HepG2 (cell line): ENCODE data around the gene BTRC. TPM values are rescaled to one million over a fixed set of nuclear protein-coding genes. Genes with fewer than 3 reads are reported as not detected.

Source experiments
- ATAC-seq: fragments of 200-7000 bp; cut with Tn5 transposase; 3 replicates; pipeline ENCODE4 v1.9.1; 2020; ENCODE audit warnings: mild to moderate bottlenecking, moderate library complexity
- BruUV-seq: library from RNA; stranded (reverse); fragments of 400-500 nt; replicated peaks from 2 replicates; lab custom pipeline; 2021; lab: Mats Ljungman, UMichigan
- CTCF ChIA-PET: fragments of 300-600 bp; formaldehyde crosslinking; extraction: SDS; loops from one replicate; lab custom pipeline; 2021; ENCODE audit warnings: low total read pairs, inconsistent platforms, low intra/inter-chr PET ratio; lab: Yijun Ruan, JAX
- POLR2A ChIA-PET: fragments of 350-600 bp; sonication (Branson Sonifier 250); formaldehyde crosslinking; loops from one replicate; lab custom pipeline; 2020; ENCODE audit warnings: antibody characterized with exemption, inconsistent platforms; lab: Yijun Ruan, JAX
- DNase-seq: peaks from one replicate; pipeline ENCODE4 v3.0.0-alpha.2; 2015; ENCODE audit warnings: low spot score
- FAIRE-seq: peaks from 3 replicates; lab custom pipeline; 2011; peaks lifted over from hg19 to GRCh38; lab: Jason Lieb, UNC
- H2AFZ ChIP-seq: one replicate; pipeline ENCODE4 v1.6.1; 2011; ENCODE audit warnings: low read length, inconsistent platforms
- H3K27ac ChIP-seq: fragments of 300-600 bp; 3 replicates; pipeline ENCODE4 v1.8.0; 2011; ENCODE audit warnings: mixed run types, mild to moderate bottlenecking, mixed read lengths, low read length, inconsistent platforms; ENCODE audit not compliant: insufficient read depth; ENCODE audit errors: extremely low read length
- H3K27me3 ChIP-seq, 2 experiments: fragments of 200-600 bp in 1 of 2; 2 replicates in 1 of 2; 3 replicates in 1 of 2; pipeline versions ENCODE4 v1.6.0 to v1.8.0; 2011; ENCODE audit warnings: low read length in 2 of 2, mild to moderate bottlenecking in 2 of 2, moderate library complexity in 2 of 2, inconsistent platforms in 1 of 2; ENCODE audit not compliant: insufficient read depth in 2 of 2, control insufficient read depth in 1 of 2
- H3K36me3 ChIP-seq, 2 experiments: fragments of 200-600 bp in 1 of 2; replicated peaks in 1 of 2; 2 replicates in 1 of 2; 3 replicates in 1 of 2; pipeline versions ENCODE4 v1.5.1 to v1.8.0; 2011; ENCODE audit warnings: low read length in 2 of 2, inconsistent platforms in 1 of 2; ENCODE audit not compliant: insufficient read depth in 2 of 2, control insufficient read depth in 1 of 2
- H3K4me1 ChIP-seq: 2 replicates; pipeline ENCODE4 v1.5.1; 2012; ENCODE audit warnings: low read length, inconsistent platforms; ENCODE audit not compliant: insufficient read depth
- H3K4me2 ChIP-seq: 2 replicates; pipeline ENCODE4 v1.6.0; 2011; ENCODE audit warnings: low read depth, low read length, inconsistent platforms
- H3K4me3 ChIP-seq, 3 experiments: fragments of 200-600 bp in 1 of 3; sonication (generic), shearing (Covaris generic) in 1 of 3; replicated peaks in 1 of 3; 2 replicates each; pipeline ENCODE4 v1.5.1; 2011 to 2016; ENCODE audit warnings: low read length in 3 of 3, inconsistent platforms in 2 of 3, low read depth in 2 of 3, mild to moderate bottlenecking in 2 of 3, control low read depth in 1 of 3, mixed read lengths in 1 of 3; ENCODE audit not compliant: insufficient read depth in 1 of 3
- H3K79me2 ChIP-seq: one replicate; pipeline ENCODE4 v1.6.1; 2011; ENCODE audit warnings: low read length, inconsistent platforms; ENCODE audit not compliant: insufficient read depth
- H3K9ac ChIP-seq: 2 replicates; pipeline ENCODE4 v1.6.0; 2011; ENCODE audit warnings: mild to moderate bottlenecking, low read depth, low read length, inconsistent platforms; ENCODE audit not compliant: insufficient read depth
- H3K9me3 ChIP-seq: 2 replicates; pipeline ENCODE4 v1.5.1; 2012; ENCODE audit warnings: mild to moderate bottlenecking, low read length
- H4K20me1 ChIP-seq: 2 replicates; pipeline ENCODE4 v1.6.0; 2011; ENCODE audit warnings: inconsistent platforms, mild to moderate bottlenecking, low read length, moderate library complexity; ENCODE audit not compliant: insufficient read depth
- BRD4 ChIP-seq: sonication (generic); formaldehyde crosslinking; IDR thresholded peaks from 2 replicates; pipeline ENCODE4 v1.4.0; 2020; ENCODE audit warnings: missing genetic modification reagents
- ERF ChIP-seq: IDR thresholded peaks from 2 replicates; pipeline ENCODE4 v1.6.1; 2018; ENCODE audit warnings: missing biosample characterization, missing genetic modification reagents
- FOXC1 ChIP-seq: sonication (generic); formaldehyde crosslinking; IDR thresholded peaks from 2 replicates; pipeline ENCODE4 v1.8.0; 2022; ENCODE audit warnings: mild to moderate bottlenecking, missing genetic modification reagents, borderline replicate concordance
- GTF2F1 ChIP-seq: fragments of 150-350 bp; IDR thresholded peaks from 2 replicates; pipeline ENCODE4 v1.6.1; 2014; ENCODE audit warnings: low read length
- IKZF1 ChIP-seq: fragments of 450-650 bp; IDR thresholded peaks from 2 replicates; pipeline ENCODE4 v1.7.1; 2016
- MBD4 ChIP-seq: IDR thresholded peaks from 2 replicates; pipeline ENCODE4 v1.6.1; 2012; ENCODE audit warnings: low read length, inconsistent platforms, borderline replicate concordance
- MXD3 ChIP-seq: IDR thresholded peaks from 2 replicates; pipeline ENCODE4 v1.6.1; 2016; ENCODE audit warnings: mild to moderate bottlenecking, missing biosample characterization, missing genetic modification reagents
- NCOR1 ChIP-seq: fragments of 200-600 bp; sonication (generic); IDR thresholded peaks from 2 replicates; pipeline ENCODE4 v1.7.0; 2017; ENCODE audit warnings: antibody characterized with exemption, low read length, borderline replicate concordance
- NFYB ChIP-seq: sonication (generic); formaldehyde crosslinking; IDR thresholded peaks from 2 replicates; pipeline ENCODE4 v1.4.0; 2020; ENCODE audit warnings: missing genetic modification reagents
- PHF8 ChIP-seq: sonication (generic); formaldehyde crosslinking; IDR thresholded peaks from 2 replicates; pipeline ENCODE4 v1.5.0; 2020; ENCODE audit warnings: missing genetic modification reagents
- SSRP1 ChIP-seq: IDR thresholded peaks from 2 replicates; pipeline ENCODE4 v1.6.1; 2016; ENCODE audit warnings: control low read depth
- TARDBP ChIP-seq: sonication (generic); formaldehyde crosslinking; IDR thresholded peaks from 2 replicates; pipeline ENCODE4 v1.8.0; 2022; ENCODE audit warnings: mild to moderate bottlenecking, missing genetic modification reagents
- ZBTB34 ChIP-seq: sonication (generic); formaldehyde crosslinking; IDR thresholded peaks from 2 replicates; pipeline ENCODE4 v1.8.0; 2022; ENCODE audit warnings: mild to moderate bottlenecking, missing genetic modification reagents
- ZNF138 ChIP-seq: sonication (generic); formaldehyde crosslinking; IDR thresholded peaks from 2 replicates; pipeline ENCODE4 v1.5.0; 2020; ENCODE audit warnings: mild to moderate bottlenecking, low read depth, missing genetic modification reagents
- ZNF296 ChIP-seq: sonication (generic); formaldehyde crosslinking; conservative IDR thresholded peaks from 2 replicates; pipeline ENCODE4 v1.5.0; 2020; ENCODE audit warnings: mild to moderate bottlenecking, missing genetic modification reagents
- ZNF431 ChIP-seq: sonication (generic); formaldehyde crosslinking; IDR thresholded peaks from 2 replicates; pipeline ENCODE4 v1.9.0; 2022; ENCODE audit warnings: missing genetic modification reagents, low read depth, mild to moderate bottlenecking, borderline replicate concordance
- ZNF501 ChIP-seq: sonication (generic); formaldehyde crosslinking; IDR thresholded peaks from 2 replicates; pipeline ENCODE4 v1.5.1; 2020; ENCODE audit warnings: mild to moderate bottlenecking, moderate library complexity, missing genetic modification reagents
- ZNF770 ChIP-seq: sonication (generic); formaldehyde crosslinking; IDR thresholded peaks from 2 replicates; pipeline ENCODE4 v1.5.0; 2020; ENCODE audit warnings: mild to moderate bottlenecking, missing genetic modification reagents
- WGBS: methylation state at CpG from one replicate; pipeline ENCODE4 v1.1.6; 2017; ENCODE audit warnings: low lambda C conversion rate; 5-methylcytosine and 5-hydroxymethylcytosine counted together
- in situ Hi-C: cut with HindIII; loops from 2 replicates; pipeline ENCODE4 v1.10.0; 2017; ENCODE audit warnings: low pct_unique_long_range_greater_than_20kb; ENCODE audit not compliant: extremely low pct_ligation_motif_present
- intact Hi-C: fragments of 100-400 bp; cut with micrococcal nuclease; formaldehyde crosslinking; loops from one replicate; pipeline ENCODE4 v1.10.0; 2022; ENCODE audit not compliant: unreplicated experiment
- polyA plus RNA-seq, 8 experiments: library from polyadenylated mRNA; depleted of rRNA in 3 of 8; stranded (reverse) in 7 of 8; unstranded in 1 of 8; fragments of >200 nt; fragmentation: Illumina TruSeq in 4 of 8; extraction: Trizol in 4 of 8; gene quantifications; 2 replicates each; pipeline versions ENCODE4 v1.2.1 to v1.2.3, GENCODE V29; 2011 to 2016; ENCODE audit warnings: low read depth in 4 of 8, missing spikeins in 1 of 8, mixed read lengths in 1 of 8; ENCODE audit not compliant: insufficient read depth in 1 of 8
- total RNA-seq, 5 experiments: library from RNA; depleted of rRNA; stranded (reverse); fragments of >200 nt; fragmentation: Illumina TruSeq; extraction: Trizol; gene quantifications; 2 replicates each; pipeline ENCODE4 v1.2.3, GENCODE V29; 2016; ENCODE audit warnings: low read depth in 1 of 5

BTRC gene
- total and polyA plus RNA-seq, 2 of the 13 experiments (the other 11 are each of a cell fraction or from before 2014, with no cell fraction given): 12.0 to 14.4 TPM

DNA sequence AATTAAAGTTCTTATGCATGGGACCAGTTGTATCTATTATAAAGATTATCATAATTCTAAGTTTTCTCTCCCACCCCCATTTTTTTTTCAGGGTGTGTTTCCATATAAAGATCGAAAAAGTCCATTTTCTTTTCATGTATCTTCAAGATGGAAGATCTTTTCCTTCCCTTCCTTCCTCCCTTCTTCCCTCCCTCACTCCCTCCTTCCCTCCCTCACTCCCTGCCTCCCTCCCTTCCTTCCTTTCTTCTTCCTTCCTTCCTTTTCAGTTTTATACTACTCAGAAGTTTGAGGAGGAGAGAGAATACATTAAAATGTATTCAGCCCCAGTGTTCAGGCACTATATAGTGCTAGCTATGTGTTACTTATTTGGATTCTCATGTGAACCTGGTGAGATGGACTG is 136.1 kb downstream of the BTRC start (continued):
- TF ChIP-seq ZNF770: no peak

DNA sequence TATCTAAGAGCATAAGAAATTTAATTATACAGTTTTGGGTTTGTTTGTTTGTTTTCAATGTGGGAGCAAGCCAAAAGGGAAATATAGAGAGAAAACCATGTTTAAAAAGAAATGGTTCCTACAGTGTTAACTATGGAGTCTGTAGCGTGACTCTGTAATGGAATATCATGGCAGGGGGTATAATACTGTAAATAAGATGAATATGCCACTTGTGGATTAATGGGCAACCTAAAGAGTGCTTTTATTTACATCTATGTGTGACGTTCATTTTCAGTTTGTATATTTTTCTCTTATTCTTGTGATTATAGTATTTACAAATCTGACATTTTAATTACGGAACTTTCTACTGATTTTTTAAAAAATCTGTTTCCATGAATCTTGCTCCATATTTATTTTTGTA is 138.2 kb downstream of the BTRC start:
- peak overlapping the region; percentile 87 for H3K27ac ChIP-seq
- no peaks in the 10 kb centered on the region for H3K27me3 ChIP-seq
- no peaks in the 10 kb centered on the region for H3K9me3 ChIP-seq
- ChIA-PET POLR2A (no interaction called here), CTCF (no interaction called here)
- no peak for TF ChIP-seq ZNF501
- TF ChIP-seq ERF: no peak
- no peak for TF ChIP-seq NFYB (CRISPR knock-in tag)
- no peak for TF ChIP-seq ZNF431 (CRISPR knock-in tag)
- no peak for TF ChIP-seq ZBTB34
- TF ChIP-seq GTF2F1: no peak
- no peak for TF ChIP-seq FOXC1 (CRISPR knock-in tag)
- TF ChIP-seq TARDBP: no peak
- TF ChIP-seq SSRP1 (CRISPR knock-in tag): no peak
- no peak for TF ChIP-seq IKZF1
- TF ChIP-seq MXD3 (CRISPR knock-in tag): no peak
- TF ChIP-seq BRD4 (CRISPR knock-in tag): no peak
- TF ChIP-seq PHF8 (CRISPR knock-in tag): no peak
- no peak for TF ChIP-seq ZNF296 (CRISPR knock-in tag)
- no peak for TF ChIP-seq MBD4
- TF ChIP-seq NCOR1: no peak
- TF ChIP-seq ZNF770: no peak
- TF ChIP-seq ZNF138 (CRISPR knock-in tag): no peak
- TF ChIP-seq, all 625 proteins: peak for 0
- Histone ChIP-seq H3K4me3 (no peak overlapping the region), H3K4me1 (peaks cover 62% of the 10 kb centered on the region), H3K9ac (no peak overlapping the region), H3K4me2 (no peak overlapping the region), H2AFZ (no peak overlapping the region), H3K36me3 (no peaks in the 10 kb centered on the region), H4K20me1 (no peaks in the 10 kb centered on the region), H3K79me2 (no peaks in the 10 kb centered on the region)
- BruUV-seq: no TSS peak
- DNase-seq: no peak
- intact Hi-C loops: no loop called here
- FAIRE-seq: no peak
- ATAC-seq: no peak
- 98% methylated on average over 3 of the region's 3 CpGs for WGBS
- in situ Hi-C loops: no loop called here
